WTC11 (cell line): Measurements from ENCODE around the gene DNAH17. TPM values are rescaled to one million over a fixed set of nuclear protein-coding genes. Genes with fewer than 3 reads are reported as not detected.

Source experiments
- ATAC-seq: fragments of 200-7000 bp; cut with Tn5 transposase; 2 replicates; pipeline ENCODE4 v1.10.0; 2021; ENCODE audit warnings: mild to moderate bottlenecking, moderate library complexity
- CTCF ChIA-PET: fragments of 300-600 bp; sonication (Branson Sonifier 250); formaldehyde crosslinking; loops from one replicate; lab custom pipeline; 2021; ENCODE audit warnings: antibody characterized with exemption; lab: Charles Lee
- POLR2A ChIA-PET: fragments of 350-600 bp; sonication (Branson Sonifier 250); formaldehyde crosslinking; loops from one replicate; lab custom pipeline; 2021; ENCODE audit warnings: antibody characterized with exemption; lab: Charles Lee
- DNase-seq: peaks from one replicate; pipeline ENCODE4 v3.0.0; 2021; ENCODE audit warnings: low spot score
- H3K27ac Mint-ChIP-seq: 2 replicates; pipeline ENCODE4 v1.8.0; 2021; ENCODE audit warnings: mixed read lengths
- H3K27me3 Mint-ChIP-seq: 2 replicates; pipeline ENCODE4 v1.8.0; 2021; ENCODE audit warnings: low read depth, mild to moderate bottlenecking, moderate library complexity, mixed read lengths
- H3K36me3 Mint-ChIP-seq: 2 replicates; pipeline ENCODE4 v1.8.0; 2021; ENCODE audit warnings: mixed read lengths
- H3K4me1 Mint-ChIP-seq: 2 replicates; pipeline ENCODE4 v1.8.0; 2022; ENCODE audit warnings: mixed read lengths
- H3K4me3 Mint-ChIP-seq: 2 replicates; pipeline ENCODE4 v1.8.0; 2021; ENCODE audit warnings: mild to moderate bottlenecking, moderate library complexity, mixed read lengths
- H3K9me3 Mint-ChIP-seq: 2 replicates; pipeline ENCODE4 v1.8.0; 2021; ENCODE audit warnings: mixed read lengths
- ERG ChIP-seq: fragments of 250-450 bp; sonication (Bioruptor Pico); IDR thresholded peaks from 2 replicates; pipeline ENCODE4 v1.8.0; 2021; ENCODE audit warnings: mild to moderate bottlenecking
- ESRRA ChIP-seq: sonication (generic); formaldehyde crosslinking; IDR thresholded peaks from 2 replicates; pipeline ENCODE4 v1.8.1; 2022; ENCODE audit warnings: mild to moderate bottlenecking, missing genetic modification reagents, borderline replicate concordance
- GTF2I ChIP-seq: fragments of 250-450 bp; sonication (Bioruptor Pico); conservative IDR thresholded peaks from 2 replicates; pipeline ENCODE4 v1.4.0; 2021; ENCODE audit warnings: mild to moderate bottlenecking
- HMGXB4 ChIP-seq: sonication (generic); formaldehyde crosslinking; IDR thresholded peaks from 2 replicates; pipeline ENCODE4 v1.8.1; 2023; ENCODE audit warnings: mild to moderate bottlenecking, moderate library complexity, missing genetic modification reagents
- MXD4 ChIP-seq: fragments of 250-450 bp; sonication (Bioruptor Pico); IDR thresholded peaks from 2 replicates; pipeline ENCODE4 v1.8.0; 2021; ENCODE audit warnings: mild to moderate bottlenecking, moderate library complexity, borderline replicate concordance
- MYBL2 ChIP-seq: sonication (generic); formaldehyde crosslinking; IDR thresholded peaks from 2 replicates; pipeline ENCODE4 v1.8.1; 2023; ENCODE audit warnings: mild to moderate bottlenecking, moderate library complexity, missing genetic modification reagents
- NFYB ChIP-seq: sonication (generic); formaldehyde crosslinking; conservative IDR thresholded peaks from 2 replicates; pipeline ENCODE4 v1.8.0; 2022; ENCODE audit warnings: low read depth, missing genetic modification reagents
- OVOL2 ChIP-seq: fragments of 250-450 bp; sonication (Bioruptor Pico); IDR thresholded peaks from 2 replicates; pipeline ENCODE4 v1.9.0; 2021; ENCODE audit warnings: mild to moderate bottlenecking, borderline replicate concordance
- TEAD4 ChIP-seq: sonication (generic); formaldehyde crosslinking; IDR thresholded peaks from 2 replicates; pipeline ENCODE4 v1.8.0; 2022; ENCODE audit warnings: mild to moderate bottlenecking, missing genetic modification reagents
- ZNF219 ChIP-seq: sonication (generic); formaldehyde crosslinking; IDR thresholded peaks from 2 replicates; pipeline ENCODE4 v1.8.0; 2023; ENCODE audit warnings: missing genetic modification reagents, mild to moderate bottlenecking, borderline replicate concordance
- ZNF232 ChIP-seq: sonication (generic); formaldehyde crosslinking; IDR thresholded peaks from 2 replicates; pipeline ENCODE4 v1.8.0; 2022; ENCODE audit warnings: mild to moderate bottlenecking, missing genetic modification reagents
- ZNF317 ChIP-seq: sonication (generic); formaldehyde crosslinking; IDR thresholded peaks from 2 replicates; pipeline ENCODE4 v1.8.1; 2023; ENCODE audit warnings: low read depth, mild to moderate bottlenecking, moderate library complexity, missing genetic modification reagents, borderline replicate concordance
- ZSCAN18 ChIP-seq: fragments of 250-450 bp; sonication (Bioruptor Pico); IDR thresholded peaks from 2 replicates; pipeline ENCODE4 v2.1.2; 2022; ENCODE audit warnings: mild to moderate bottlenecking, moderate library complexity
- total RNA-seq: library from RNA; stranded (reverse); gene quantifications from 3 replicates; pipeline ENCODE4 v1.2.3, GENCODE V29; 2021
- TF ChIP-seq, protein P1 (sequence below): fragments of 250-450 bp; sonication (Bioruptor Pico); conservative IDR thresholded peaks from 2 replicates; pipeline ENCODE4 v1.9.0; 2021; ENCODE audit warnings: mild to moderate bottlenecking
- TF ChIP-seq, protein P2 (sequence below): sonication (generic); formaldehyde crosslinking; conservative IDR thresholded peaks from 2 replicates; pipeline ENCODE4 v1.8.1; 2022; ENCODE audit warnings: mild to moderate bottlenecking, missing genetic modification reagents
- TF ChIP-seq, protein P3 (sequence below): sonication (generic); formaldehyde crosslinking; IDR thresholded peaks from 2 replicates; pipeline ENCODE4 v1.8.1; 2023; ENCODE audit warnings: mild to moderate bottlenecking, missing genetic modification reagents

Gene DNAH17
- total RNA-seq, 1 experiment from 2014 or later: 0.87 TPM

GRCh38 chr17:78486946-78487680, 90.1 kb downstream of the DNAH17 start:
- no peak overlapping the region for H3K27ac Mint-ChIP-seq
- POLR2A ChIA-PET: interaction anchor here (0.6 kb wide), 1 partner anchor 220 kb away, joined by 3 read pairs; no protein-coding TSS in a partner anchor
- ATAC-seq (no peak), DNase-seq (no peak)
- TF ChIP-seq MYBL2 (CRISPR knock-in tag) (no peak), ESRRA (CRISPR knock-in tag) (no peak), GTF2I (CRISPR knock-in tag) (no peak), ZNF317 (CRISPR knock-in tag) (no peak), NFYB (CRISPR knock-in tag) (no peak), ZNF232 (CRISPR knock-in tag) (no peak)
- TF ChIP-seq, protein P1, sequence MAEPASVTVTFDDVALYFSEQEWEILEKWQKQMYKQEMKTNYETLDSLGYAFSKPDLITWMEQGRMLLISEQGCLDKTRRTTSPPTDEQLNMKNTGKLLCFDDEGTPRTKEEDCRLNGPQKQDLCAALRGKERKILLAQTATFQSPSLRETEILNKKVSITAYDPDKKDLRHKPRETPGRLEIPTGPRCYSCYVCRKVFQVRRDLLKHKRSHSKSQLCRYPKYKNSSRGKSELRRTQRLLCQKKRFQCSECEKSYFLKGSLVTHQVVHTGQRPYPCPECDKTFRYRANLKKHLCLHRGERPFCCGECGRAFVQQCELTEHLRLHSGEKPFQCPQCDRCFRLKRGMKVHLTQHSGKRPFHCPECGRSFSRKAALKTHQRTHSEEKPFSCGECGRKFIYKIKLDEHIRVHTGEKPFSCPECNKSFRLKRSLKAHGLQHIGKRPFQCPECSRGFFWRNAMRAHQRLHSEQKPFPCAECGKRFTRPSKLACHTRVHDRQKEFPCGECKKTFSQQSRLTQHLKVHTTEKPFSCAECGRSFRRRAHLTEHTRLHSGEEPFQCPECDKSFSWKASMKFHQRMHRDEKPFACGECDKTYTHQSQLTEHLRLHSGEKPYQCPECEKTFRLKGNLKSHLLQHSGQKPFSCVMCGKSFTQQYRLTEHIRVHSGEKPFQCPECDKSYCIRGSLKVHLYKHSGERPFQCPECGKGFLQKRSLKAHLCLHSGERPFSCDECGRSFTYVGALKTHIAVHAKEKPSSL (CRISPR knock-in tag): no peak
- CTCF ChIA-PET: interaction anchor here (0.6 kb wide), 2 partner anchors 267 to 466 kb away, joined by 3 read pairs; no protein-coding TSS in a partner anchor
- peaks cover 8% of the 10 kb centered on the region for H3K4me1 Mint-ChIP-seq
- no peaks in the 10 kb centered on the region for H3K36me3 Mint-ChIP-seq
- H3K4me3 Mint-ChIP-seq: no peak overlapping the region
- H3K27me3 Mint-ChIP-seq: peaks cover 7% of the 10 kb centered on the region; the same call in 1 of the 2 replicates
- no peaks in the 10 kb centered on the region for H3K9me3 Mint-ChIP-seq

DNA sequence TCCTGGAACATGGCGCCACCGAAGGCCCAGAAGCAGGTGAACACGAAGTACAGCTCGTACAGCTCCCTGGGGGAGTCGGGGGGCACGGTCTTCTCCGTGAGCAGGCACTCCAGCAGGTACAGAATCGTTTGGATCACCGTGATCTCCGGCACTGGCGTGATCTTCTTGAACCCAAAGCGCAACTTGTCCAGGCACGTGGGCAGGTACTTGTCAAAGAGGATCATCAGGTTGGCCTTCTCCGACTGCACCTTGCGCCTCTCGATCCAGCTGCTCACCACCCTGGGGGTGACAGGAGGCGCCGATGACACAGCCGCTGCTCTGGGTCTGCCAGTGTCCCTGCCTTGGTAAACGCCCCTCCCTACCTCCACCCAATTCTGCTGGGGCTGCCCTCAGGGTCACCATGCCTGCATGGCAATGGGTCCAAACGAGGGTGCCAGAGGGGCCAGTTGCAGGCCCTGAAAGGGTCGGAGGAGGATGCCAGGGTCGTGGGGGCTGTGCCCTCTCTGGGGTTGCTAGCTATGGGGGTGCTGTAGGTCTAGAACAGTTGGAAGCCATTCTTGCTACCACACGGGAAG, 90.9 kb downstream of the DNAH17 start:
- Mint-ChIP-seq H3K27me3 (peaks cover 4% of the 10 kb centered on the region; the same call in 1 of the 2 replicates), H3K9me3 (no peaks in the 10 kb centered on the region), H3K27ac (no peak overlapping the region; the same call in 1 of the 2 replicates), H3K36me3 (no peaks in the 10 kb centered on the region), H3K4me3 (no peak overlapping the region)
- DNase-seq: no peak
- POLR2A ChIA-PET: no interaction called here
- CTCF ChIA-PET: interaction anchor here (1.2 kb wide), 1 partner anchor 222 kb away, joined by 3 read pairs; no protein-coding TSS in a partner anchor
- no peak for TF ChIP-seq ZSCAN18 (CRISPR knock-in tag)
- TF ChIP-seq, all 79 proteins: peak for 0
- no peak for ATAC-seq
- H3K4me1 Mint-ChIP-seq: peaks cover 8% of the 10 kb centered on the region

DNA sequence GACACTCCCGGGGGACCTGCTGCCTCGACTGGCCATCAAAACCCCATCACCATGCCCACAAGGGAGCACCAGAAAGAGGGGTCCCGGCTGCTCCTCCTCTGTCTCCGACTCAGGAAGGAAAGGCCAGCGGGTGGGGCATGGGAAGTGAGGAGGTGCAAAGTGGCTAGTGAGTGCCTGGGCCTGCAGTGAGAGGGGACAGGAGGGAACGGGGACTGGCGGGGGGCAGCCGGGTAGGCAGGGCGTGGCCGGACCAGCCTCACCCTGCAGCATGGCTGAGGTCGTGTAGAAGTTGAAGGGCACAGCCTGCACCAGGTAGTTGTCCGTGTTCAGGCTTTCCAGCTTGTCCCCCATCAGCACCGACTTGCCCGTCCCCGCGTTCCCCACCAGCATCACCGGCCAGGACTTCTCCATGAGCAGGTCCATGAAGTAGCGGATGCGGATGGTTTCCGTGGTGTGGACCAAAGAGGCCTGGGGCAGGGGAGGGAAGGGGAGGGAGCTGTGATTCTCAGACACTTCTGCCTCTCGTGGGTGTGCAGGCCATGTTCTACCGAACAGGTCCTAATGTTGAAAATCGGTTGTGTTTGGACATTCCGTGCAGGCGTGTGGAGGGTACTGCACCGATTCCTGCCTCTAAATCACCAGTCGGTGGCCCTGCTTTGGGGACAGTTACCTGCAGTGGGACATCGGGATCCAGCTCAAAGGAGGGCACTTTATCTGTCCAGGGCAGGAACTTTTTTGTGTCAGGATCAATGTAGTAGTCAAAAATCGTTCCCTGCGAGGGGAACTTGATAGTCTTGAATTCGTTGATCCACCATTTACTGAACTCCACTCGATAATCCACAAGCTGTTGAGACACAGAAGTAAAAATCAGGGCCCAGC, 91.7 kb downstream of the DNAH17 start:
- Mint-ChIP-seq H3K4me1 (peaks cover 8% of the 10 kb centered on the region), H3K4me3 (peak overlapping the region; percentile 81), H3K27ac (no peak overlapping the region), H3K9me3 (no peaks in the 10 kb centered on the region), H3K27me3 (peaks cover 4% of the 10 kb centered on the region; the same call in 1 of the 2 replicates), H3K36me3 (no peaks in the 10 kb centered on the region)
- CTCF ChIA-PET: interaction anchor here (1.2 kb wide), 1 partner anchor 223 kb away, joined by 3 read pairs; no protein-coding TSS in a partner anchor
- DNase-seq (no peak), ATAC-seq (peak; percentile 19)
- POLR2A ChIA-PET: interaction anchor here (0.6 kb wide), 1 partner anchor 110 kb away, joined by 3 read pairs; no protein-coding TSS in a partner anchor
- no peak for TF ChIP-seq HMGXB4 (CRISPR knock-in tag)
- no peak for TF ChIP-seq MXD4 (CRISPR knock-in tag)
- TF ChIP-seq, protein P2, sequence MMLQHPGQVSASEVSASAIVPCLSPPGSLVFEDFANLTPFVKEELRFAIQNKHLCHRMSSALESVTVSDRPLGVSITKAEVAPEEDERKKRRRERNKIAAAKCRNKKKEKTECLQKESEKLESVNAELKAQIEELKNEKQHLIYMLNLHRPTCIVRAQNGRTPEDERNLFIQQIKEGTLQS (CRISPR knock-in tag): no peak
- TF ChIP-seq, protein P3, sequence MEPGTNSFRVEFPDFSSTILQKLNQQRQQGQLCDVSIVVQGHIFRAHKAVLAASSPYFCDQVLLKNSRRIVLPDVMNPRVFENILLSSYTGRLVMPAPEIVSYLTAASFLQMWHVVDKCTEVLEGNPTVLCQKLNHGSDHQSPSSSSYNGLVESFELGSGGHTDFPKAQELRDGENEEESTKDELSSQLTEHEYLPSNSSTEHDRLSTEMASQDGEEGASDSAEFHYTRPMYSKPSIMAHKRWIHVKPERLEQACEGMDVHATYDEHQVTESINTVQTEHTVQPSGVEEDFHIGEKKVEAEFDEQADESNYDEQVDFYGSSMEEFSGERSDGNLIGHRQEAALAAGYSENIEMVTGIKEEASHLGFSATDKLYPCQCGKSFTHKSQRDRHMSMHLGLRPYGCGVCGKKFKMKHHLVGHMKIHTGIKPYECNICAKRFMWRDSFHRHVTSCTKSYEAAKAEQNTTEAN (CRISPR knock-in tag): no peak
- no peak for TF ChIP-seq ESRRA (CRISPR knock-in tag)
- no peak for TF ChIP-seq ZNF219 (CRISPR knock-in tag)
- TF ChIP-seq ERG: no peak
- no peak for TF ChIP-seq OVOL2
- no peak for TF ChIP-seq TEAD4 (CRISPR knock-in tag)
